A673 (cell line): ENCODE measurements around the gene DHX38. TPM values are rescaled to one million over a fixed set of nuclear protein-coding genes. Genes with fewer than 3 reads are reported as not detected.
"Not testable (repeated sequence)": the region's sequence is repeated elsewhere in the genome, so short reads cannot be mapped to it uniquely, and the experiment has no call there.

Experiments
- BruUV-seq: library from RNA; stranded (reverse); fragments of 400-500 nt; replicated peaks from 2 replicates; lab custom pipeline; 2021; lab: Mats Ljungman, UMichigan
- CTCF ChIA-PET: fragments of 300-600 bp; sonication (Branson Sonifier 250); formaldehyde crosslinking; loops from one replicate; lab custom pipeline; 2022; ENCODE audit warnings: antibody characterized with exemption; lab: Charles Lee
- POLR2A ChIA-PET: fragments of 300-600 bp; sonication (Branson Sonifier 250); formaldehyde crosslinking; loops from one replicate; lab custom pipeline; 2022; ENCODE audit warnings: antibody characterized with exemption; ENCODE audit not compliant: low non-redundant PET; lab: Charles Lee
- DNase-seq: peaks from one replicate; pipeline ENCODE4 v3.0.0-alpha.2; 2015; ENCODE audit warnings: low spot score
- H3K27ac ChIP-seq: fragments of 200-600 bp; sonication (generic); 2 replicates; pipeline ENCODE4 v1.5.1; 2016; ENCODE audit warnings: mixed run types, low read depth, mild to moderate bottlenecking, mixed read lengths, antibody characterized with exemption, low read length; ENCODE audit not compliant: poor library complexity, severe bottlenecking
- H3K27me3 ChIP-seq: fragments of 200-600 bp; sonication (generic); replicated peaks from 2 replicates; pipeline ENCODE4 v1.6.1; 2017; ENCODE audit warnings: mixed run types, low read depth, mild to moderate bottlenecking, mixed read lengths, antibody characterized with exemption, low read length; ENCODE audit not compliant: insufficient read depth, poor library complexity
- H3K36me3 ChIP-seq: fragments of 200-600 bp; sonication (generic); 2 replicates; pipeline ENCODE4 v1.6.1; 2016; ENCODE audit warnings: mixed run types, mild to moderate bottlenecking, mixed read lengths, antibody characterized with exemption, low read length; ENCODE audit not compliant: insufficient read depth, poor library complexity, severe bottlenecking
- H3K4me1 ChIP-seq: fragments of 200-600 bp; sonication (generic); 2 replicates; pipeline ENCODE4 v1.6.1; 2017; ENCODE audit warnings: mixed run types, mild to moderate bottlenecking, mixed read lengths, antibody characterized with exemption, low read length; ENCODE audit not compliant: insufficient read depth, poor library complexity, severe bottlenecking
- H3K4me3 ChIP-seq: fragments of 200-600 bp; sonication (generic); 2 replicates; pipeline ENCODE4 v1.5.1; 2016; ENCODE audit warnings: low read depth, mixed run types, mild to moderate bottlenecking, mixed read lengths, low read length; ENCODE audit not compliant: poor library complexity, severe bottlenecking
- H3K9me3 ChIP-seq: fragments of 200-600 bp; sonication (generic); 2 replicates; pipeline ENCODE4 v1.6.1; 2016; ENCODE audit warnings: mixed run types, low read depth, mild to moderate bottlenecking, mixed read lengths, antibody characterized with exemption, low read length; ENCODE audit not compliant: poor library complexity, severe bottlenecking
- EZH2 ChIP-seq: fragments of 200-600 bp; sonication (generic); IDR thresholded peaks from 2 replicates; pipeline ENCODE4 v1.6.1; 2017; ENCODE audit warnings: borderline replicate concordance, low read depth, mild to moderate bottlenecking, mixed read lengths, antibody characterized with exemption, low read length; ENCODE audit not compliant: poor library complexity, severe bottlenecking
- intact Hi-C: fragments of 100-400 bp; cut with micrococcal nuclease; formaldehyde crosslinking; loops from one replicate; pipeline ENCODE4 v1.10.0; 2022; ENCODE audit not compliant: unreplicated experiment
- total RNA-seq: library from RNA; stranded (reverse); gene quantifications from 2 replicates; pipeline ENCODE4 v1.2.3, GENCODE V29; 2021
- TF ChIP-seq, protein P1 (sequence below): fragments of 300-800, 200-600 bp; sonication (generic); conservative IDR thresholded peaks from 2 replicates; pipeline ENCODE4 v1.5.1; 2017; ENCODE audit warnings: low read depth, mild to moderate bottlenecking, antibody characterized with exemption, low read length, moderate library complexity, mixed read lengths

DHX38 gene
- total RNA-seq, 1 experiment from 2014 or later: 91.0 TPM

DNA sequence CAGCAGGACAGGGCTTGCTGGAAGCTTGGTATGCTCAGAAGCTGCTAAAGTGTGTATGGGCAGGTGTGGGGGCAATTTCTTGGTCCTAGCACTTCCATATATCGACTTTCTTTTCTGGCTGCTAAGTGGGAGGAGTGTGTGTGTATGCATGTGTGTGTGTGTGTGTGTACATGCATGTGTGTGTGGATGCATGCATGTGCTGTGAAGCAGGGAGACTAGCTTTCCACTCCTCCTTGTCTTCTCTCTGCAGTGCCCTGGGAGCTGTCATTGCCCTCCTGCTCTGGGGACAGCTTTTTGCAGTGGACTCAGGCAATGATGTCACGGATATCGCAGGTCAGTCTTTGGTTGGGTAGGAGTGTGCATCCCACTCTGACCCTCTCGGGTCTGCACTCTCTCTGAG, 37.7 kb upstream of the DHX38 start:
- Histone ChIP-seq H3K9me3 (no peaks in the 10 kb centered on the region), H3K27me3 (no peaks in the 10 kb centered on the region), H3K4me1 (no peaks in the 10 kb centered on the region), H3K36me3 (no peaks in the 10 kb centered on the region), H3K27ac (no peak overlapping the region), H3K4me3 (no peak overlapping the region)
- intact Hi-C loops: no loop called here
- POLR2A ChIA-PET: no interaction called here
- BruUV-seq: no TSS peak
- TF ChIP-seq, protein P1, sequence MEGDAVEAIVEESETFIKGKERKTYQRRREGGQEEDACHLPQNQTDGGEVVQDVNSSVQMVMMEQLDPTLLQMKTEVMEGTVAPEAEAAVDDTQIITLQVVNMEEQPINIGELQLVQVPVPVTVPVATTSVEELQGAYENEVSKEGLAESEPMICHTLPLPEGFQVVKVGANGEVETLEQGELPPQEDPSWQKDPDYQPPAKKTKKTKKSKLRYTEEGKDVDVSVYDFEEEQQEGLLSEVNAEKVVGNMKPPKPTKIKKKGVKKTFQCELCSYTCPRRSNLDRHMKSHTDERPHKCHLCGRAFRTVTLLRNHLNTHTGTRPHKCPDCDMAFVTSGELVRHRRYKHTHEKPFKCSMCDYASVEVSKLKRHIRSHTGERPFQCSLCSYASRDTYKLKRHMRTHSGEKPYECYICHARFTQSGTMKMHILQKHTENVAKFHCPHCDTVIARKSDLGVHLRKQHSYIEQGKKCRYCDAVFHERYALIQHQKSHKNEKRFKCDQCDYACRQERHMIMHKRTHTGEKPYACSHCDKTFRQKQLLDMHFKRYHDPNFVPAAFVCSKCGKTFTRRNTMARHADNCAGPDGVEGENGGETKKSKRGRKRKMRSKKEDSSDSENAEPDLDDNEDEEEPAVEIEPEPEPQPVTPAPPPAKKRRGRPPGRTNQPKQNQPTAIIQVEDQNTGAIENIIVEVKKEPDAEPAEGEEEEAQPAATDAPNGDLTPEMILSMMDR: no peak
- no peak for TF ChIP-seq EZH2
- CTCF ChIA-PET: no interaction called here
- no peak for DNase-seq

DNA sequence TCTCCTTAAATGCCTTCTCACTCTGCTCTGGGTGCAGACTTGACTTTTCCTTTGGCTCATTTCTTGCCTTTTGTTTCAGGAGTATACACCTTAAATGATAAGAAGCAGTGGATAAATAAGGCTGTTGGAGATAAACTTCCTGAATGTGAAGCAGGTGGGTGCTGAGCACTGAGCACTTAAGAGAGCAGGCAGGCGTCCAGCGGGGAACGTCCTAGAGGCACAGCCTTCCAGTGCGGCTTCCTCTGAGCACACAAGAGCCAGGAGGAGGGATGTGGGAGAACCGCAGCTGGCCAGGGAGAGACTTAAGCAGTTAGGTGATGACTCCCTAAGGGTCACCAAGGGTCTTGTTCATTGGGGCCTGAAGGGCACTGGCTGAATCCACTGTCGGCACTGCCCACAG, 36.3 kb upstream of the DHX38 start:
- H3K4me3 ChIP-seq, CTCF ChIA-PET, H3K4me1 ChIP-seq, intact Hi-C loops, POLR2A ChIA-PET, H3K27ac ChIP-seq, H3K27me3 ChIP-seq, H3K36me3 ChIP-seq, BruUV-seq, H3K9me3 ChIP-seq, DNase-seq: not testable (repeated sequence)

DNA sequence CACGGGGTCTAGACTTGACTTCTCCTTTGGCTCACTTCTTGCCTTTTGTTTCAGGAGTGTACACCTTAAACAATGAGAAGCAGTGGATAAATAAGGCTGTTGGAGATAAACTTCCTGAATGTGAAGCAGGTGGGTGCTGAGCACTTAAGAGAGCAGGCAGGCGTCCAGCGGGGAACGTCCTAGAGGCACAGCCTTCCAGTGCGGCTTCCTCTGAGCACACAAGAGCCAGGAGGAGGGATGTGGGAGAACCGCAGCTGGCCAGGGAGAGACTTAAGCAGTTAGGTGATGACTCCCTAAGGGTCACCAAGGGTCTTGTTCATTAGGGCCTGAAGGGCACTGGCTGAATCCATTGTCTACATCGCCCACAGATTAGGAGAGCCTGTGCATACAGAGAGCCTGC, 34.6 kb upstream of the DHX38 start:
- CTCF ChIA-PET: not testable (repeated sequence)

DNA sequence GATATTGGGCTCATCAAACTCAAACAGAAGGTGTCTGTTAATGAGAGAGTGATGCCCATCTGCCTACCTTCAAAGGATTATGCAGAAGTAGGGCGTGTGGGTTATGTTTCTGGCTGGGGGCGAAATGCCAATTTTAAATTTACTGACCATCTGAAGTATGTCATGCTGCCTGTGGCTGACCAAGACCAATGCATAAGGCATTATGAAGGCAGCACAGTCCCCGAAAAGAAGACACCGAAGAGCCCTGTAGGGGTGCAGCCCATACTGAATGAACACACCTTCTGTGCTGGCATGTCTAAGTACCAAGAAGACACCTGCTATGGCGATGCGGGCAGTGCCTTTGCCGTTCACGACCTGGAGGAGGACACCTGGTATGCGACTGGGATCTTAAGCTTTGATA, 33.2 kb upstream of the DHX38 start:
- no peaks in the 10 kb centered on the region for H3K9me3 ChIP-seq
- BruUV-seq: no TSS peak
- TF ChIP-seq, protein P1: no peak
- TF ChIP-seq EZH2: no peak
- H3K4me1 ChIP-seq: no peaks in the 10 kb centered on the region
- no peaks in the 10 kb centered on the region for H3K27me3 ChIP-seq
- ChIA-PET POLR2A (no interaction called here), CTCF (no interaction called here)
- DNase-seq: no peak
- no peaks in the 10 kb centered on the region for H3K36me3 ChIP-seq
- no peak overlapping the region for H3K4me3 ChIP-seq
- H3K27ac ChIP-seq: no peak overlapping the region
- intact Hi-C loops: no loop called here

More for the DNA sequence above, 34.6 kb upstream of the DHX38 start:
- BruUV-seq, DNase-seq, H3K4me3 ChIP-seq, H3K9me3 ChIP-seq, H3K36me3 ChIP-seq, intact Hi-C loops, POLR2A ChIA-PET, H3K27me3 ChIP-seq, H3K4me1 ChIP-seq, H3K27ac ChIP-seq: not testable (repeated sequence)
